Type B pancreatic cell (in vitro differentiated cells): Measurements from ENCODE around the gene HMG20A. TPM values are rescaled to one million over a fixed set of nuclear protein-coding genes. Genes with fewer than 3 reads are reported as not detected.

ENCODE experiments used
- DNase-seq: peaks from one replicate; pipeline ENCODE4 v3.0.0; 2021; ENCODE audit warnings: mixed read lengths; ENCODE audit not compliant: unreplicated experiment; ENCODE audit errors: extremely low spot score
- H3K27ac Mint-ChIP-seq: 2 replicates; pipeline ENCODE4 v1.8.0; 2021; ENCODE audit warnings: mild to moderate bottlenecking, mixed read lengths
- H3K27me3 Mint-ChIP-seq: 2 replicates; pipeline ENCODE4 v1.8.0; 2021; ENCODE audit warnings: mixed read lengths
- H3K36me3 Mint-ChIP-seq: 2 replicates; pipeline ENCODE4 v1.8.0; 2021; ENCODE audit warnings: mixed read lengths
- H3K4me1 Mint-ChIP-seq: one replicate; pipeline ENCODE4 v1.8.0; 2021; ENCODE audit warnings: mixed read lengths; ENCODE audit not compliant: unreplicated experiment
- H3K4me3 Mint-ChIP-seq: 2 replicates; pipeline ENCODE4 v1.8.0; 2021; ENCODE audit warnings: mild to moderate bottlenecking, mixed read lengths
- H3K9me3 Mint-ChIP-seq: 2 replicates; pipeline ENCODE4 v1.8.0; 2021; ENCODE audit warnings: mixed read lengths
- total RNA-seq: library from RNA; stranded (reverse); gene quantifications from 2 replicates; pipeline ENCODE4 v1.2.1, GENCODE V29; 2021; ENCODE audit warnings: low replicate concordance
- TF ChIP-seq, protein P1 (sequence below): fragments of 200-600 bp; sonication (generic); conservative IDR thresholded peaks from 2 replicates; pipeline ENCODE4 v1.5.0; 2021; ENCODE audit warnings: antibody characterized with exemption, mild to moderate bottlenecking

The HMG20A gene
- total RNA-seq, 1 donor from 2014 or later, result 48.7 TPM

GRCh38 chr15:77418966-77419835 lies 1.5 kb upstream of the HMG20A start:
- peak; percentile 70 for DNase-seq
- Mint-ChIP-seq H3K27me3 (no peaks in the 10 kb centered on the region), H3K9me3 (no peaks in the 10 kb centered on the region), H3K36me3 (no peaks in the 10 kb centered on the region), H3K27ac (peak overlapping the region; percentile 90), H3K4me3 (peak overlapping the region; percentile 96), H3K4me1 (peaks cover 28% of the 10 kb centered on the region)
- TF ChIP-seq, protein P1, sequence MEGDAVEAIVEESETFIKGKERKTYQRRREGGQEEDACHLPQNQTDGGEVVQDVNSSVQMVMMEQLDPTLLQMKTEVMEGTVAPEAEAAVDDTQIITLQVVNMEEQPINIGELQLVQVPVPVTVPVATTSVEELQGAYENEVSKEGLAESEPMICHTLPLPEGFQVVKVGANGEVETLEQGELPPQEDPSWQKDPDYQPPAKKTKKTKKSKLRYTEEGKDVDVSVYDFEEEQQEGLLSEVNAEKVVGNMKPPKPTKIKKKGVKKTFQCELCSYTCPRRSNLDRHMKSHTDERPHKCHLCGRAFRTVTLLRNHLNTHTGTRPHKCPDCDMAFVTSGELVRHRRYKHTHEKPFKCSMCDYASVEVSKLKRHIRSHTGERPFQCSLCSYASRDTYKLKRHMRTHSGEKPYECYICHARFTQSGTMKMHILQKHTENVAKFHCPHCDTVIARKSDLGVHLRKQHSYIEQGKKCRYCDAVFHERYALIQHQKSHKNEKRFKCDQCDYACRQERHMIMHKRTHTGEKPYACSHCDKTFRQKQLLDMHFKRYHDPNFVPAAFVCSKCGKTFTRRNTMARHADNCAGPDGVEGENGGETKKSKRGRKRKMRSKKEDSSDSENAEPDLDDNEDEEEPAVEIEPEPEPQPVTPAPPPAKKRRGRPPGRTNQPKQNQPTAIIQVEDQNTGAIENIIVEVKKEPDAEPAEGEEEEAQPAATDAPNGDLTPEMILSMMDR, result no peak

DNA sequence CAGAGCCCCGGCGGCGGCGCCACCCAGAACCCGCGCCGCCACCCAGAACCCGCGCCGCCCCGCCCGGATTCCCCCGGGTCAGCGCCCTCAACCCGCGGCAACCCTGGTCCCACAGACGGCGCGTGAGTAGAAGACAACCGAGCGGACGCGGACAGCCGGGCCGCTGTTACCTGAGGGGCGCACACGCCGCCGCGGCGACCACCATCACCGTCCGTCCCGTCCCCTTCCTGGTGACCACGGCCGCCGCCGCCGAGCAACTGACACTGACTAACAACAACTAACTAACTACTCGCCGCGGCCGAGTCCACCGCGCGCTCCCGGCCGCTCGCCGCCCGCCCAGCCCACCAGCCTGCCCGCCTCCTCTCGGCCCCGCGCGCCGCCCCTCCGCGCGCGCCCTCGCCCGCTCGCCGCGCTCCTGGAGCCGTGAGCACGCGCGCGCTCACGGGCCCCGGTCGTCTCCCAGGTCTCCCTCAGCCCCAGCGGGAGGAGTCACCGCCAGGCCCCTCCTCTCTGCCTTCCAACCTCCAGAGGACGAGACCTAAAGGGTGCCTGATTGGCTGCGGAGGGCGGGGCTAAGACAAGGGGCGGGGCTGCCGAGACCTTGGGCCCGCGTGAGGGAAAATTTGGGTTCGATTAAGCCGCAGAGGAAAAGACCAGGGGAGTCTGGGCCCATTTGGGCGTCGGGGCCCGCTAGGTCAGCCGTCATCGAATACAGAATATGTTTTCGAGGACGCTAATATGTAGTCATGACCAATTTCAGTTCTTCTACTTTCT lies 665 bp upstream of the HMG20A start, which contains the start of gene PEAK1:
Gene PEAK1, minus strand, starts transcription at position 269 of the 774 bp plus-strand sequence. CDS start 238,178 bp downstream, outside the sequence.
- peak within 1 kb of the TSS; percentile 99 for H3K4me3 Mint-ChIP-seq
- DNase-seq, result peak; percentile 96
- H3K27me3 Mint-ChIP-seq, result no peaks in the 10 kb centered on the region
- H3K27ac Mint-ChIP-seq, result peak within 1 kb of the TSS; percentile 97
- H3K9me3 Mint-ChIP-seq, result no peaks in the 10 kb centered on the region
- TF ChIP-seq, protein P1, result no peak
- no peaks in the 10 kb centered on the region for H3K36me3 Mint-ChIP-seq
- H3K4me1 Mint-ChIP-seq, result peaks cover 31% of the 10 kb centered on the region

DNA sequence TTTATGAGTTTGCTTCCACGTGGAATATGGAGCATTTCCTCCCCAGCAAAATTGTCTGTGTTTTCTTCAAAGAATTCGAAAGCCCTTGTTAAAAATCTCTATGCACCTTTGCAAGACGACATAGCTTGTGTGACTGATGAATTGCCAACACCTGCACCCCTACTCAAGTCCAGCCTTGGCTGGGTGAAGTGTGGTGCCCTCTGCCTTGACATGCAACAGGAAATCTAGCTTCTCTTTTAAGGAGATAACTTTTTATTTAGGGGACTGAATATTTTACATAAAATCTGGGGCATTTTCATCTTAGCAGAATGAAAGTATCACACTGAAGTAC lies 647 bp downstream of the HMG20A start:
- Mint-ChIP-seq H3K36me3 (no peaks in the 10 kb centered on the region), H3K27ac (peak overlapping the region; percentile 97), H3K4me3 (peak overlapping the region; percentile 99), H3K4me1 (peaks cover 34% of the 10 kb centered on the region), H3K27me3 (no peaks in the 10 kb centered on the region), H3K9me3 (no peaks in the 10 kb centered on the region)
- TF ChIP-seq, protein P1, result no peak
- DNase-seq, result no peak

GRCh38 chr15:77425104-77425503 lies 4.4 kb downstream of the HMG20A start:
- Mint-ChIP-seq H3K4me1 (peaks cover 28% of the 10 kb centered on the region), H3K4me3 (no peak overlapping the region)

GRCh38 chr15:77426377-77426776 lies 5.7 kb downstream of the HMG20A start:
- no peaks in the 10 kb centered on the region for H3K9me3 Mint-ChIP-seq
- H3K27me3 Mint-ChIP-seq, result no peaks in the 10 kb centered on the region
- TF ChIP-seq, protein P1, result no peak
- H3K4me3 Mint-ChIP-seq, result no peak overlapping the region
- H3K27ac Mint-ChIP-seq, result no peak overlapping the region
- no peak for DNase-seq
- H3K36me3 Mint-ChIP-seq, result peaks cover 3% of the 10 kb centered on the region
- peaks cover 31% of the 10 kb centered on the region for H3K4me1 Mint-ChIP-seq

More at GRCh38 chr15:77425104-77425503, 4.4 kb downstream of the HMG20A start:
- H3K36me3 Mint-ChIP-seq, result no peaks in the 10 kb centered on the region
- DNase-seq, result no peak
- peak overlapping the region; percentile 44 for H3K27ac Mint-ChIP-seq
- TF ChIP-seq, protein P1, result no peak
- no peaks in the 10 kb centered on the region for H3K27me3 Mint-ChIP-seq
- H3K9me3 Mint-ChIP-seq, result no peaks in the 10 kb centered on the region
